Keratinocyte (primary cell): ENCODE results near the gene SURF4. TPM values are rescaled to one million over a fixed set of nuclear protein-coding genes. Genes with fewer than 3 reads are reported as not detected.

ENCODE experiments used
- DNase-seq: peaks from one replicate; pipeline ENCODE4 v3.0.0-alpha.2; 2011; ENCODE audit warnings: low read depth, missing footprints, low spot score
- FAIRE-seq: peaks from 2 replicates; lab custom pipeline; 2011; peaks lifted over from hg19 to GRCh38; lab: Jason Lieb, UNC
- H2AFZ ChIP-seq: 2 replicates; pipeline ENCODE4 v1.6.0; 2012; ENCODE audit warnings: low read length, control low read depth, inconsistent platforms; ENCODE audit not compliant: control insufficient read depth
- H3K27ac ChIP-seq: 2 replicates; pipeline ENCODE4 v1.5.1; 2011; ENCODE audit warnings: low read length; ENCODE audit not compliant: control insufficient read depth, insufficient read depth
- H3K27me3 ChIP-seq: 3 replicates; pipeline ENCODE4 v1.6.0; 2011; ENCODE audit warnings: low read length; ENCODE audit not compliant: control insufficient read depth, insufficient read depth; ENCODE audit errors: extremely low read depth
- H3K36me3 ChIP-seq, 2 experiments: 2 replicates in 1 of 2; 3 replicates in 1 of 2; pipeline ENCODE4 v1.5.1; 2011; ENCODE audit warnings: low read length in 2 of 2, mild to moderate bottlenecking in 1 of 2; ENCODE audit not compliant: control insufficient read depth in 2 of 2, insufficient read depth in 2 of 2; ENCODE audit errors: extremely low read depth in 1 of 2
- H3K4me1 ChIP-seq: 3 replicates; pipeline ENCODE4 v1.5.1; 2011; ENCODE audit warnings: low read length; ENCODE audit not compliant: control insufficient read depth, insufficient read depth; ENCODE audit errors: extremely low read depth
- H3K4me2 ChIP-seq: 3 replicates; pipeline ENCODE4 v1.6.0; 2011; ENCODE audit warnings: low read depth, low read length; ENCODE audit not compliant: control insufficient read depth, insufficient read depth; ENCODE audit errors: extremely low read depth
- H3K4me3 ChIP-seq, 3 experiments: fragments of 200-600 bp in 1 of 3; sonication (generic) in 1 of 3; 2 replicates in 2 of 3; 3 replicates in 1 of 3; pipeline ENCODE4 v1.5.1; 2011 to 2016; ENCODE audit warnings: low read length in 3 of 3, mild to moderate bottlenecking in 3 of 3, control low read depth in 2 of 3, inconsistent platforms in 1 of 3, low read depth in 1 of 3, mixed read lengths in 1 of 3, mixed run types in 1 of 3, moderate library complexity in 1 of 3; ENCODE audit not compliant: control insufficient read depth in 2 of 3, insufficient read depth in 2 of 3; ENCODE audit errors: extremely low read depth in 1 of 3
- H3K79me2 ChIP-seq: 2 replicates; pipeline ENCODE4 v1.6.0; 2012; ENCODE audit warnings: low read length; ENCODE audit not compliant: control insufficient read depth, insufficient read depth
- H3K9ac ChIP-seq: 3 replicates; pipeline ENCODE4 v1.6.0; 2011; ENCODE audit warnings: low read length; ENCODE audit not compliant: control insufficient read depth, insufficient read depth; ENCODE audit errors: extremely low read depth
- H3K9me1 ChIP-seq: 3 replicates; pipeline ENCODE4 v1.6.0; 2011; ENCODE audit warnings: low read length; ENCODE audit not compliant: control insufficient read depth, insufficient read depth; ENCODE audit errors: extremely low read depth
- H3K9me3 ChIP-seq: 2 replicates; pipeline ENCODE4 v1.5.1; 2012; ENCODE audit warnings: low read depth, low read length; ENCODE audit not compliant: control insufficient read depth
- H4K20me1 ChIP-seq: 3 replicates; pipeline ENCODE4 v1.6.0; 2011; ENCODE audit warnings: low read length; ENCODE audit not compliant: control insufficient read depth, insufficient read depth; ENCODE audit errors: extremely low read depth
- EZH2 ChIP-seq: IDR thresholded peaks from one replicate; pipeline ENCODE4 v1.6.1; 2012; ENCODE audit warnings: inconsistent platforms, mild to moderate bottlenecking, low read length, moderate library complexity
- dilution Hi-C: fragments of 300-500 bp; cut with MboI; formaldehyde crosslinking; loops from one replicate; pipeline ENCODE4 v1.7.0; 2020; ENCODE audit warnings: low sequenced_read_pairs; ENCODE audit not compliant: extremely low pct_ligation_motif_present
- polyA plus RNA-seq, 5 experiments: library from polyadenylated mRNA; depleted of rRNA in 3 of 5; stranded (reverse) in 3 of 5; stranded (forward) in 1 of 5; unstranded in 1 of 5; fragments of >200 nt; gene quantifications; 1 replicate in 1 of 5; 2 replicates in 3 of 5; 3 replicates in 1 of 5; pipeline versions ENCODE4 v1.2.1 to v1.2.3, GENCODE V29; 2011 to 2012; ENCODE audit warnings: missing spikeins in 2 of 5, low read depth in 1 of 5, low replicate concordance in 1 of 5
- TF ChIP-seq, protein P1 (sequence below), 3 experiments: IDR thresholded peaks in 1 of 3; conservative IDR thresholded peaks in 1 of 3; optimal IDR thresholded peaks in 1 of 3; 2 replicates in 2 of 3; 3 replicates in 1 of 3; pipeline versions ENCODE3 to v1.5.1; 2011; ENCODE audit warnings: low read length in 3 of 3, mild to moderate bottlenecking in 3 of 3, moderate library complexity in 2 of 3, control low read depth in 1 of 3, inconsistent platforms in 1 of 3; ENCODE audit not compliant: insufficient read depth in 2 of 3; ENCODE audit errors: extremely low read depth in 1 of 3

The SURF4 gene
- polyA plus RNA-seq, 1 donor (not counting 4 experiments of a cell fraction or from before 2014, with no cell fraction given): 153 TPM

DNA sequence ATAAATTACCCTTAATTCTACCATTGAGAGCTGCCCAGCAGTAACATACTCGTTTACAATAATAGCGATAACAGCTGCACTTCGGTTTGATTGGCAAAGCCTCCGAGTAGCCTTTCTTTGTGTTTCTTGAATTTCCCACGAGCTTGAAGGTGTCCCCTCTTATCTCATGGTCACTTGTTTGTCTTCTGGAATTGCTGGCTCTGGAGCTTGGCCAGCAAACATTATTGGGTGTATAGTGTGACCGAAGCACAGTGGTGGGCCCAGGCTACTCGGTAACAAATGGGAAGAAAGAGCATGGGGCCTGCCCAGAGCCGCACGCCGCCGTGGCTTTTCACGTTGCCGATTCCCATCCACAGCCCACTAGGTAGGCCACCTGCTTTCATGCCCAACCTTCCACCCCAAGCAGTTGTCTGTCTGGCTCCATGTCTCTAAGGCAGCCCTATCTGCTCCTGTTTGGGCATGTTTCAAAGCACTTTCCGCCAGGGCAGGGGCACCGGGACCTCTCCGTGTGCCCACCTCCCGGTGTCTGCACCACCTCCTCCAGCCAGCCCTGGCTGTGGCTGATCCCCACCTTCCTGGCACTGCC, 9.0 kb upstream of the SURF4 start:
- H3K36me3 ChIP-seq: no peaks in the 10 kb centered on the region
- H3K4me1 ChIP-seq: peaks cover 9% of the 10 kb centered on the region
- H3K79me2 ChIP-seq: no peaks in the 10 kb centered on the region
- H3K9ac ChIP-seq: no peak overlapping the region
- TF ChIP-seq, protein P1, sequence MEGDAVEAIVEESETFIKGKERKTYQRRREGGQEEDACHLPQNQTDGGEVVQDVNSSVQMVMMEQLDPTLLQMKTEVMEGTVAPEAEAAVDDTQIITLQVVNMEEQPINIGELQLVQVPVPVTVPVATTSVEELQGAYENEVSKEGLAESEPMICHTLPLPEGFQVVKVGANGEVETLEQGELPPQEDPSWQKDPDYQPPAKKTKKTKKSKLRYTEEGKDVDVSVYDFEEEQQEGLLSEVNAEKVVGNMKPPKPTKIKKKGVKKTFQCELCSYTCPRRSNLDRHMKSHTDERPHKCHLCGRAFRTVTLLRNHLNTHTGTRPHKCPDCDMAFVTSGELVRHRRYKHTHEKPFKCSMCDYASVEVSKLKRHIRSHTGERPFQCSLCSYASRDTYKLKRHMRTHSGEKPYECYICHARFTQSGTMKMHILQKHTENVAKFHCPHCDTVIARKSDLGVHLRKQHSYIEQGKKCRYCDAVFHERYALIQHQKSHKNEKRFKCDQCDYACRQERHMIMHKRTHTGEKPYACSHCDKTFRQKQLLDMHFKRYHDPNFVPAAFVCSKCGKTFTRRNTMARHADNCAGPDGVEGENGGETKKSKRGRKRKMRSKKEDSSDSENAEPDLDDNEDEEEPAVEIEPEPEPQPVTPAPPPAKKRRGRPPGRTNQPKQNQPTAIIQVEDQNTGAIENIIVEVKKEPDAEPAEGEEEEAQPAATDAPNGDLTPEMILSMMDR (optimal IDR thresholded peaks at IDR 0.05 in 1 of 3, IDR thresholded peaks at IDR 0.05 in 1 of 3, conservative IDR thresholded peaks at IDR 0.05 in 1 of 3; ENCODE audit: extremely low read depth in 1 of 3, insufficient read depth in 2 of 3, low read length in 3 of 3): no peak
- no peak for TF ChIP-seq EZH2
- H3K9me3 ChIP-seq: no peaks in the 10 kb centered on the region
- no peak overlapping the region for H3K4me3 ChIP-seq
- no peaks in the 10 kb centered on the region for H3K9me1 ChIP-seq
- H3K4me2 ChIP-seq: no peak overlapping the region
- FAIRE-seq (no peak), DNase-seq (no peak)
- no peaks in the 10 kb centered on the region for H3K27me3 ChIP-seq
- dilution Hi-C loops: no loop called here
- no peaks in the 10 kb centered on the region for H4K20me1 ChIP-seq
- H3K27ac ChIP-seq: no peak overlapping the region
- no peak overlapping the region for H2AFZ ChIP-seq

DNA sequence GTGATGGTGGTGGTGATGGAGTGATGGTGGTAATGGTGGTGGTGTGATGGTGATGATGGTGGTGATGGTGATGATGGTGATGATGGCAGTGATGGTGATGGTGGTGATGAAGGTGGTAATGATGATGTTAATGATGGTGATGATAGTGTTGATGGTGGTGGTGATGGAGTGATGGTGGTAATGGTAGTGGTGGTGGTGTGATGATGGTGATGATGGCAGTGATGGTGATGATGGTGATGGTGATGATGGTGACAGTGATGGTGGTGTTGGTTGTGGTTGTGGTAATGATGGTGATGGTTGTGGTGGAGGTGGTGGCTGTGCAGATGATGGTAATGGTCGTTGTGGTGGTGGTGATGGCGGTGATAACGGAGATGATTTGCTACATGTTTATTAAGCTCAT, 7.6 kb upstream of the SURF4 start:
- H3K4me3 ChIP-seq: no peak overlapping the region
- no peak overlapping the region for H3K4me2 ChIP-seq
- no peak overlapping the region for H3K27ac ChIP-seq
- no peaks in the 10 kb centered on the region for H3K27me3 ChIP-seq
- H3K9me1 ChIP-seq: no peaks in the 10 kb centered on the region
- no peak overlapping the region for H2AFZ ChIP-seq
- no peaks in the 10 kb centered on the region for H3K79me2 ChIP-seq
- FAIRE-seq (no peak), DNase-seq (no peak)
- H3K36me3 ChIP-seq: no peaks in the 10 kb centered on the region
- TF ChIP-seq, protein P1 (optimal IDR thresholded peaks at IDR 0.05 in 1 of 3, IDR thresholded peaks at IDR 0.05 in 1 of 3, conservative IDR thresholded peaks at IDR 0.05 in 1 of 3; ENCODE audit: extremely low read depth in 1 of 3, insufficient read depth in 2 of 3, low read length in 3 of 3): no peak
- TF ChIP-seq EZH2: no peak
- H3K4me1 ChIP-seq: peaks cover 9% of the 10 kb centered on the region
- no peaks in the 10 kb centered on the region for H3K9me3 ChIP-seq
- no peaks in the 10 kb centered on the region for H4K20me1 ChIP-seq
- dilution Hi-C loops: no loop called here
- H3K9ac ChIP-seq: no peak overlapping the region
